SH-SY5Y (cell line): ENCODE results near the gene GALK1.

ENCODE experiments used
- GATA2 ChIP-seq: IDR thresholded peaks from 2 replicates; pipeline ENCODE4 v1.6.1; 2011; ENCODE audit warnings: mild to moderate bottlenecking, low read depth, low read length
- GATA3 ChIP-seq: IDR thresholded peaks from 2 replicates; pipeline ENCODE4 v1.6.1; 2011; ENCODE audit warnings: low read depth, mild to moderate bottlenecking, low read length, moderate library complexity

GRCh38 chr17:75778861-75779249 is 13.9 kb upstream of the GALK1 start:
- no peak for TF ChIP-seq GATA2
- TF ChIP-seq GATA3 = no peak
